Measurements from ENCODE around the gene ARHGAP22.

ARHGAP22 gene

GRCh38 chr10:48450233-48450740, 154.6 kb downstream of the ARHGAP22 start:
- no peak for DNase-seq (ENCODE audit: low read depth, low spot score)
- H3K4me3 ChIP-seq (ENCODE audit: low read length), result no peak overlapping the region

GRCh38 chr10:48449501-48450232, 155.2 kb downstream of the ARHGAP22 start:
- no peak for DNase-seq (ENCODE audit: low read depth, low spot score)
- no peak overlapping the region for H3K4me3 ChIP-seq (ENCODE audit: low read length)

- H3K4me3 ChIP-seq (ENCODE audit: low read length), result no peak overlapping the region
- no peak for DNase-seq (ENCODE audit: low read depth, low spot score)
Observed at GRCh38 chr10:48448796-48449195, 156.1 kb downstream of the ARHGAP22 start.

DNA sequence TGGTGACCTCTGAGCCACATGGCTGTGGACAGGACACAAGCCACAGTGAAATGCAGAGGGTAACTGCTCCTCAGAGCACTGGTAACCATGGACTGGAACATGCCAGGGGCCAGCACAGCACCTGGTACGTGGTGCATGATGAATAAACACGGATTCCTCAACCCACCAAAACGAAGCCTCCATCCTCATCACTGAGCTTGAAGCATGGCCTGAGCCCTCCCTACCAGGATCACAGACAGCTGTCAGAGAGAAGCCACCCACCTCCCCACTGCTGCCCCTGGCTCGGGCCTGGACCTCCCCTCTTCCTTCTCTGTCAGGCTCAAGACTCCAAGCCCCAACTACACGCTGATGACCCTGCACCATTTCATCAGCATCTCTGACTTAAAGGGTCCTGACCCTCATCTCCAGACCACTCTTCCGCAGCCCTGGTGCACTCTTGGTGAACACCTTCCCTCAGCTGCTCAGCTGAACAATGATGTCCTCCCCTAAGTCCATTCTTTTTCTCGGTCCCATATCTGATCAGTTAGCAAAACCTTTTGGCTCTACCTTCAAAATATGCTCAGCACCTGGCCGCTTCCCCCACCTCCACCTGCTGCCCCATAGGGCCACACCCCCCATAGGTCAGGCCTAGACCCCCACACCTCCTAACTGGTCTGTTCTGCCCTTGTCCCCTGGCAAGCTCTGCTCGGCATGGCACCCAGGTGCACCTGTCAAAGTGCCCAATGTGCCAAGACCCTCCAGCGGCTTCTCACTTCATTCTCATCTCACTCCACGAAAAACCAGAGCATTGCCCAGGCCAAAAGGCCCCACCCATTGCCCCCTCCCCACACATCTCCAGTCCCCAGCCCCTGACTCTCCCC, 157.3 kb downstream of the ARHGAP22 start:
- DNase-seq (ENCODE audit: low read depth, low spot score), result no peak
- no peak overlapping the region for H3K4me3 ChIP-seq (ENCODE audit: low read length)

DNA sequence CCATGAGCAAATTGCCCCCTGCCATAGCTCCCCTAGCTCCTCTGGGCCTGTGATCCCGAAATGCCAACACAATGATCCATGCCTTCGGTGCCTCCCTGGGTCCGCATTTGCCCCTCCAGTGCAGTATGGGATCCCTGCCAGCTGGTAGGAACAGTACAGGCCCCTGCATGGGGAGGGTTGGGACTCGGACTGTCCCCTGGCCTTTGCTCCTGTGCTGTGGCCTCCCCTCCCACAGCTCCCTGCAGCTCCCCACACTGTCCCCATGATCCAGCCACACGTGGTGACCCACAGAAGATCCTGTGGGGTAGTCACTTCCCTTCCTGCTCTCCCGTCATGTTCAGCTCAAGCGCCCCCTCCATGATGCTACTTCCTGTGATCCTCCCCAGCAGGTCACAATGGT, 158.1 kb downstream of the ARHGAP22 start:
- DNase-seq (ENCODE audit: low read depth, low spot score), result no peak
- no peak overlapping the region for H3K4me3 ChIP-seq (ENCODE audit: low read length)

- no peak for DNase-seq (ENCODE audit: low read depth, low spot score)
- H3K4me3 ChIP-seq (ENCODE audit: low read length), result no peak overlapping the region
Observed at GRCh38 chr10:48445932-48446331, 158.9 kb downstream of the ARHGAP22 start.

GRCh38 chr10:48444861-48445841, 159.7 kb downstream of the ARHGAP22 start:
- H3K4me3 ChIP-seq (ENCODE audit: low read length), result no peak overlapping the region
- DNase-seq (ENCODE audit: low read depth, low spot score), result no peak

DNA sequence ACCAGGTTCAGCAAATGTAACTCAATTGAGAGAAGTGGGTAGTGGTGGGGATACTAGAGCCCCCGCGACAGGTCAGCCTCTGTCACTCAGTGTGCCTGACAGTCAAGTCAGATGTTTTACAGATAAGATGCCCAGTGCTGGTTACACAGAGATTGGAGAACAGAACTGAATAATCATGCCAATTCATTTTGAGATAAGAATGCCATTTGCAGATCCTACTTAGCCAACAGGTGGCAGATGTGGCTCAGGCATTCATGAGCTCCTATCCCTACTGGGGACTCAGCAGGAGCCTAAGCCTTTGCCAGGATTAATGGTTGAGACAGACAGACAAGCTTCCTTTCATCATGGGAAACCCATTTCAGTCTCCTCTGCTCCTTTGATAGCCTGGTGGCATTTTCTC, 160.6 kb downstream of the ARHGAP22 start:
- H3K4me3 ChIP-seq (ENCODE audit: low read length), result no peak overlapping the region
- peak; percentile 21 for DNase-seq (ENCODE audit: low read depth, low spot score)

GRCh38 chr10:48442809-48443177, 162.1 kb downstream of the ARHGAP22 start:
- H3K4me3 ChIP-seq (ENCODE audit: low read length), result no peak overlapping the region
- no peak for DNase-seq (ENCODE audit: low read depth, low spot score)

GRCh38 chr10:48442090-48442808, 162.6 kb downstream of the ARHGAP22 start:
- no peak overlapping the region for H3K4me3 ChIP-seq (ENCODE audit: low read length)
- DNase-seq (ENCODE audit: low read depth, low spot score), result no peak

DNA sequence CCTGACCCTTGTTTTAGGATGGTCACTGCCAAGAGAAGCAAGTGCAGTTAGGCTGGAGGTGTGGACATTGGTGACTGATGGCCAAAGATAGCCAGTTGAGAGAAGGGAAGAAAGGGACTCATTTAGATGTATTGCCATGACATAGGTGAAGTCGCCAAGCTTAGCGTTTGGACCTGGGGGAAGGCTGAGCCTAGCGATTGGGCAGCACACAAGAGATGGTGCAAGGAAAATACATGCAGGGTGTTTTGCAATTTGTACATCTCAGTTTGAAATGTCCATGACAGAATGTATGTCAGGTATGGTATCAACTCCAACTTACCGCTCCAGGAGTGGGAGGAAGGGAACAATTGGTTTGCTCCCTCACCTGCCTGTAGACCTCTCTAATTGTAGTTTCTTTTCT, 164.1 kb downstream of the ARHGAP22 start:
- no peak for DNase-seq (ENCODE audit: low read depth, low spot score)
- no peak overlapping the region for H3K4me3 ChIP-seq (ENCODE audit: low read length)

- H3K4me3 ChIP-seq (ENCODE audit: low read length), result no peak overlapping the region
- no peak for DNase-seq (ENCODE audit: low read depth, low spot score)
Observed at GRCh38 chr10:48439581-48440041, 165.3 kb downstream of the ARHGAP22 start.

DNA sequence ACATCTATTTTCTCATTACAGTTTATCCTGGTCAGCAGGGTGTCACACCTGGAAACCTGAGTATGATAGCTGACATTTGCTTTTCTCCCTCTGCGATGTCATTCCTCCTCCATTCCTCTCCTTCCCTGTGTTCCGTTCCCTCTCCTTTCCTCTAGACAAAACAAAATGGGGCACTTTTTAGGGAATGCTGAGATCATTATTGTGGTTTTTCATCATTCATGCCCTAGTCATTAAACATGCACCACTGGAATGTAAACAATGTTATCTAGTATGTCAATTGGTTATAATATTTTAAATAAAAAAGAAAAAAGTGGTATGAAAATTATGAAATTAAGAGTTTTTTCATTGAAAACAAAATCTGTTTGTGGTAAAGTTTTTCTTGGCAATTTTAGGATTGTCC, 165.8 kb downstream of the ARHGAP22 start:
- no peak for DNase-seq (ENCODE audit: low read depth, low spot score)
- no peak overlapping the region for H3K4me3 ChIP-seq (ENCODE audit: low read length)

GRCh38 chr10:48437546-48437945, 167.3 kb downstream of the ARHGAP22 start:
- H3K4me3 ChIP-seq (ENCODE audit: low read length), result no peak overlapping the region
- no peak for DNase-seq (ENCODE audit: low read depth, low spot score)

- no peak for DNase-seq (ENCODE audit: low read depth, low spot score)
Observed at GRCh38 chr10:48431871-48432270, 173.0 kb downstream of the ARHGAP22 start.

GRCh38 chr10:48430402-48430993, 174.4 kb downstream of the ARHGAP22 start:
- no peak for DNase-seq (ENCODE audit: low read depth, low spot score)

More at GRCh38 chr10:48431871-48432270, 173.0 kb downstream of the ARHGAP22 start:
- H3K4me3 ChIP-seq (ENCODE audit: low read length), result no peak overlapping the region

DNA sequence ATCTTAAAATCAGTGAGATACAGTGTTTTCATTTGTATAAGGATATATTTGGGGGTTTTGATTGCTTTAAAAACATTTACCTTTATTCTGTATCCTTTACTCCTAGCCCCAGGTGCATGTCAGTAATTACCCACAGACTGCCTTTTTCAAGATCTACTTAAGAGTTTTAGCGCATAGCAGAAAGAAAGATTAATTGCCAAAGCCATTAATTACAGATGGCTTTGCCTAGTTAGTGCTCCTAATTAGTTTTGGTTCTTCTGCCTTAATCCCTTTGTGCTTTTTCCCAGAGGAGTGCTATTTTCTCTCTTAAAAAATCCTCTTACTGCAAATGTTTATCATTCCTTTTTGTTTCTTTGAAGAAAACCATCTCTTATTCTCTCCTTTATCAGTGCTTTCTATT, 175.6 kb downstream of the ARHGAP22 start:
- no peak for DNase-seq (ENCODE audit: low read depth, low spot score)
- H3K4me3 ChIP-seq (ENCODE audit: low read length), result no peak overlapping the region

More at GRCh38 chr10:48430402-48430993, 174.4 kb downstream of the ARHGAP22 start:
- H3K4me3 ChIP-seq (ENCODE audit: low read length), result no peak overlapping the region

DNA sequence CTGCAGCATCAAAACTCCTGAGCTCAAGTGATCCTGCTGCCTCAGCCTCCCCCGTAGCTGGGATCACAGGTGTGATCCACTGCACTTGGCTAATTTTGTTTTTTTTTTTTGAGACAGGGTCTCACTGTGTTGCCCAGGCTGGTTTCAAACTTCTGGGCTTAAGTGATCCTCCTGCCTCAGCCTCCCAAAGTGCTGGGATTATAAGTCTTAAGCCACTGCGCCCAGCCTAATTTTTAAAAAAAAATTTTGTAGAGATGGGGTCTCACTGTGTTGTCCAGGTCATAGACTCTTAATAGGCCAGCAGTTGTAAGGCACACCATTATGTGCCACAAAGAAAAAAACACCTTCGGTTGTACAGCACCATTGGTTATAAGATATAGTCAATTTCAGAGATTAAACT, 176.0 kb downstream of the ARHGAP22 start:
- H3K4me3 ChIP-seq (ENCODE audit: low read length), result no peak overlapping the region
- no peak for DNase-seq (ENCODE audit: low read depth, low spot score)

All from Jurkat, Clone E6-1 (cell line).